ENCODE measurements around the gene PDIA4. TPM values are rescaled to one million over a fixed set of nuclear protein-coding genes. Genes with fewer than 3 reads are reported as not detected.

Gene PDIA4
- total RNA-seq, 1 experiment from 2014 or later, result 217 TPM

DNA sequence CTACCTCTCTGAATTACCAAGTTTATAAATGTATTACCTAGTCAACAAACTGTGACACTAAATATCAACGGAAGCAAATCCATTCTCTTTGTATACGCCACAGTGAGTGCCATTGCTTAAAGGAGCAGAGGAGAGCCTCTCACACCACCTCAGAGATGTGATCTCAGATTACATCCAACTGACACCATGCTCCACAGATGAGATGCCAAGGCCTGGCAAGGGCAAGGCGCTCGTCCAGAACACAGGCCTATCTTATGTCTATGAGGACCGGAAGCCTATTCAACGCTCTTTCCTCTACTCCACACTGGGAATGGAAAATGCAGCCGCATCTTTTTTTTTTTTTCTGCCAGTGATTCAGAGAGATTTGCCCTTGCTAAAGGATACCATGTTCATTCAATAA lies 11.4 kb downstream of the PDIA4 start:
- Histone ChIP-seq H3K9me3 (ENCODE audit: control insufficient read depth in 1 of 2, insufficient read depth in 1 of 2, low read depth in 1 of 2, low read length in 2 of 2) (no peaks in the 10 kb centered on the region), H3K27ac (ENCODE audit: low read depth, low read length) (no peak overlapping the region), H3K79me2 (ENCODE audit: insufficient read depth, low read length) (peaks cover 45% of the 10 kb centered on the region), H4K20me1 (ENCODE audit: insufficient read depth) (no peaks in the 10 kb centered on the region), H3K36me3 (ENCODE audit: control insufficient read depth in 1 of 2, insufficient read depth in 2 of 2, low read length in 2 of 2) (peaks cover 39 to 52% of the 10 kb centered on the region in 2 experiments; a peak in 3 of 4 replicates), H2AFZ (ENCODE audit: low read depth, low read length, poor library complexity, severe bottlenecking) (no peak overlapping the region), H3K9ac (ENCODE audit: low read length) (no peak overlapping the region), H3K9me2 (ENCODE audit: insufficient read depth) (no peaks in the 10 kb centered on the region), H3K4me3 (replicated peaks in 1 of 2; ENCODE audit: low read depth in 1 of 2, low read length in 2 of 2) (no peak overlapping the region), H3K4me2 (ENCODE audit: low read length) (no peak overlapping the region), H3K27me3 (ENCODE audit: insufficient read depth, low read length) (no peaks in the 10 kb centered on the region), H3K4me1 (ENCODE audit: control insufficient read depth in 1 of 2, insufficient read depth in 2 of 2, low read length in 2 of 2) (no peaks in the 10 kb centered on the region)
- TF ChIP-seq EZH2 (IDR thresholded peaks at IDR 0.05) (no peak), YY1 (IDR thresholded peaks at IDR 0.05; ENCODE audit: extremely low read depth, insufficient replicate concordance, low read depth, low read length) (no peak), SRF (IDR thresholded peaks at IDR 0.05; ENCODE audit: low read depth) (no peak), CEBPB (IDR thresholded peaks at IDR 0.05; ENCODE audit: low read depth) (no peak), POLR2A (IDR thresholded peaks at IDR 0.05; ENCODE audit: borderline replicate concordance, extremely low read depth, insufficient read depth, insufficient read length) (no peak), SIN3A (IDR thresholded peaks at IDR 0.05; ENCODE audit: low read depth) (no peak), ELF1 (IDR thresholded peaks at IDR 0.05; ENCODE audit: borderline replicate concordance, low read depth) (no peak), EGR1 (IDR thresholded peaks at IDR 0.05; ENCODE audit: low read depth) (no peak), EZH2phosphoT487 (IDR thresholded peaks at IDR 0.05; ENCODE audit: borderline replicate concordance) (no peak), ZFX (IDR thresholded peaks at IDR 0.05) (no peak), FOSL1 (IDR thresholded peaks at IDR 0.05; ENCODE audit: low read depth) (no peak), RAD21 (IDR thresholded peaks at IDR 0.05; ENCODE audit: low read depth) (no peak), CBX3 (IDR thresholded peaks at IDR 0.05; ENCODE audit: low read depth) (no peak), JUND (IDR thresholded peaks at IDR 0.05) (no peak)
- TF ChIP-seq, protein P1, sequence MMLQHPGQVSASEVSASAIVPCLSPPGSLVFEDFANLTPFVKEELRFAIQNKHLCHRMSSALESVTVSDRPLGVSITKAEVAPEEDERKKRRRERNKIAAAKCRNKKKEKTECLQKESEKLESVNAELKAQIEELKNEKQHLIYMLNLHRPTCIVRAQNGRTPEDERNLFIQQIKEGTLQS (IDR thresholded peaks at IDR 0.05), result no peak
- TF ChIP-seq, protein P2, sequence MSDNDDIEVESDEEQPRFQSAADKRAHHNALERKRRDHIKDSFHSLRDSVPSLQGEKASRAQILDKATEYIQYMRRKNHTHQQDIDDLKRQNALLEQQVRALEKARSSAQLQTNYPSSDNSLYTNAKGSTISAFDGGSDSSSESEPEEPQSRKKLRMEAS (IDR thresholded peaks at IDR 0.05), result no peak
- TF ChIP-seq, protein P3, sequence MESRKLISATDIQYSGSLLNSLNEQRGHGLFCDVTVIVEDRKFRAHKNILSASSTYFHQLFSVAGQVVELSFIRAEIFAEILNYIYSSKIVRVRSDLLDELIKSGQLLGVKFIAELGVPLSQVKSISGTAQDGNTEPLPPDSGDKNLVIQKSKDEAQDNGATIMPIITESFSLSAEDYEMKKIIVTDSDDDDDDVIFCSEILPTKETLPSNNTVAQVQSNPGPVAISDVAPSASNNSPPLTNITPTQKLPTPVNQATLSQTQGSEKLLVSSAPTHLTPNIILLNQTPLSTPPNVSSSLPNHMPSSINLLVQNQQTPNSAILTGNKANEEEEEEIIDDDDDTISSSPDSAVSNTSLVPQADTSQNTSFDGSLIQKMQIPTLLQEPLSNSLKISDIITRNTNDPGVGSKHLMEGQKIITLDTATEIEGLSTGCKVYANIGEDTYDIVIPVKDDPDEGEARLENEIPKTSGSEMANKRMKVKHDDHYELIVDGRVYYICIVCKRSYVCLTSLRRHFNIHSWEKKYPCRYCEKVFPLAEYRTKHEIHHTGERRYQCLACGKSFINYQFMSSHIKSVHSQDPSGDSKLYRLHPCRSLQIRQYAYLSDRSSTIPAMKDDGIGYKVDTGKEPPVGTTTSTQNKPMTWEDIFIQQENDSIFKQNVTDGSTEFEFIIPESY (IDR thresholded peaks at IDR 0.05; ENCODE audit: extremely low read depth, insufficient replicate concordance, low read length), result no peak
- TF ChIP-seq, protein P4, sequence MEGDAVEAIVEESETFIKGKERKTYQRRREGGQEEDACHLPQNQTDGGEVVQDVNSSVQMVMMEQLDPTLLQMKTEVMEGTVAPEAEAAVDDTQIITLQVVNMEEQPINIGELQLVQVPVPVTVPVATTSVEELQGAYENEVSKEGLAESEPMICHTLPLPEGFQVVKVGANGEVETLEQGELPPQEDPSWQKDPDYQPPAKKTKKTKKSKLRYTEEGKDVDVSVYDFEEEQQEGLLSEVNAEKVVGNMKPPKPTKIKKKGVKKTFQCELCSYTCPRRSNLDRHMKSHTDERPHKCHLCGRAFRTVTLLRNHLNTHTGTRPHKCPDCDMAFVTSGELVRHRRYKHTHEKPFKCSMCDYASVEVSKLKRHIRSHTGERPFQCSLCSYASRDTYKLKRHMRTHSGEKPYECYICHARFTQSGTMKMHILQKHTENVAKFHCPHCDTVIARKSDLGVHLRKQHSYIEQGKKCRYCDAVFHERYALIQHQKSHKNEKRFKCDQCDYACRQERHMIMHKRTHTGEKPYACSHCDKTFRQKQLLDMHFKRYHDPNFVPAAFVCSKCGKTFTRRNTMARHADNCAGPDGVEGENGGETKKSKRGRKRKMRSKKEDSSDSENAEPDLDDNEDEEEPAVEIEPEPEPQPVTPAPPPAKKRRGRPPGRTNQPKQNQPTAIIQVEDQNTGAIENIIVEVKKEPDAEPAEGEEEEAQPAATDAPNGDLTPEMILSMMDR (IDR thresholded peaks at IDR 0.05 in 2 of 3, conservative IDR thresholded peaks at IDR 0.05 in 1 of 3; ENCODE audit: borderline replicate concordance in 1 of 3, insufficient read depth in 1 of 3, low read depth in 2 of 3, low read length in 2 of 3), result no peak
- TF ChIP-seq, protein P5, sequence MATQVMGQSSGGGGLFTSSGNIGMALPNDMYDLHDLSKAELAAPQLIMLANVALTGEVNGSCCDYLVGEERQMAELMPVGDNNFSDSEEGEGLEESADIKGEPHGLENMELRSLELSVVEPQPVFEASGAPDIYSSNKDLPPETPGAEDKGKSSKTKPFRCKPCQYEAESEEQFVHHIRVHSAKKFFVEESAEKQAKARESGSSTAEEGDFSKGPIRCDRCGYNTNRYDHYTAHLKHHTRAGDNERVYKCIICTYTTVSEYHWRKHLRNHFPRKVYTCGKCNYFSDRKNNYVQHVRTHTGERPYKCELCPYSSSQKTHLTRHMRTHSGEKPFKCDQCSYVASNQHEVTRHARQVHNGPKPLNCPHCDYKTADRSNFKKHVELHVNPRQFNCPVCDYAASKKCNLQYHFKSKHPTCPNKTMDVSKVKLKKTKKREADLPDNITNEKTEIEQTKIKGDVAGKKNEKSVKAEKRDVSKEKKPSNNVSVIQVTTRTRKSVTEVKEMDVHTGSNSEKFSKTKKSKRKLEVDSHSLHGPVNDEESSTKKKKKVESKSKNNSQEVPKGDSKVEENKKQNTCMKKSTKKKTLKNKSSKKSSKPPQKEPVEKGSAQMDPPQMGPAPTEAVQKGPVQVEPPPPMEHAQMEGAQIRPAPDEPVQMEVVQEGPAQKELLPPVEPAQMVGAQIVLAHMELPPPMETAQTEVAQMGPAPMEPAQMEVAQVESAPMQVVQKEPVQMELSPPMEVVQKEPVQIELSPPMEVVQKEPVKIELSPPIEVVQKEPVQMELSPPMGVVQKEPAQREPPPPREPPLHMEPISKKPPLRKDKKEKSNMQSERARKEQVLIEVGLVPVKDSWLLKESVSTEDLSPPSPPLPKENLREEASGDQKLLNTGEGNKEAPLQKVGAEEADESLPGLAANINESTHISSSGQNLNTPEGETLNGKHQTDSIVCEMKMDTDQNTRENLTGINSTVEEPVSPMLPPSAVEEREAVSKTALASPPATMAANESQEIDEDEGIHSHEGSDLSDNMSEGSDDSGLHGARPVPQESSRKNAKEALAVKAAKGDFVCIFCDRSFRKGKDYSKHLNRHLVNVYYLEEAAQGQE (IDR thresholded peaks at IDR 0.05; ENCODE audit: low read depth), result no peak
- CTCF ChIA-PET, result no interaction called here
- no TSS peak for BruUV-seq (replicated peaks)
- RAD21 ChIA-PET (ENCODE audit: low non-redundant PET in 1 of 2, low total read pairs in 2 of 2, uncharacterized antibody in 2 of 2, unreplicated experiment in 2 of 2), result no interaction called here
- DNase-seq (ENCODE audit: low read depth, low spot score) (no peak), ATAC-seq (no peak)
- POLR2A ChIA-PET, result no interaction called here
- intact Hi-C loops (cut with micrococcal nuclease), result no loop called here

All from HCT116 (cell line).